Measurements from ENCODE around the gene ABCB8.

DNA sequence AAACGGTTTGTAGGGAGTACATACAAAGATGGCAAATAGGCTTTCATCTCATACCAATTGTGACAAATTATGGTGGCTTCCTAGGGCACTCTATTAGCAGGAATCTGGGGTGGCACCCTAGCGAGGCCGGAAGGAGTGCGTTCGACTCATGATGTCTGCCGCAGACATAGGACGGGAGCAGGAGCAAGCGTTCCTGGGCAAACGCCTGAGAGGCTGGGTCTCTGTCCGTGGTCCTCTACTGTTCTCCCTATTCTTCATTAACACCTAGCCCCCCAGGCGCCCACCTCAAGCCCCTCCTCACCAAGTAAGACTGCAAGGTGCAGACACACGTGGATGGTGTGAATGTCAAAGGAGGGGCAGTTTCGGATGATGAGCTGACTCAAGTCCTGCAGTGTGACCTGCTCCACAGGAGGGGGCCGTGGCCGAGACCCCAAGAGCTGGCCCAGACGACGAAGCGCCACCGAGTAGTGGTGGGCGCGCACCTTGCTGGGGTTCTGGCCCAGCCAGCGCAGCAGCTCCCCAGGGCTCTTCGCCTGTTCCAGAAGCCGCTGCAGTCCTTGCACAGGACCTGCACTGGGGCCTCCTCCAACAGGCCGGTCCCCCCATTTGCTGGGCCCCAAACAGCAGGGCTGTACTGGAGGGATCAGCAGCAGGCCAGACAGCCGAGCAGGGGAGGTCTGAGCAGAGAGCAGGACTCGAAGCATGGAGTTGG lies 51.1 kb downstream of the ABCB8 start:
- no peak for TF ChIP-seq EZH2 (IDR thresholded peaks at IDR 0.05; ENCODE audit: insufficient read depth, poor library complexity, severe bottlenecking)
- no peak for TF ChIP-seq EZH2phosphoT487 (IDR thresholded peaks at IDR 0.05; ENCODE audit: insufficient read depth, low read depth)
